Caki2 (cell line): ENCODE results near the gene ATP10B. TPM values are rescaled to one million over a fixed set of nuclear protein-coding genes. Genes with fewer than 3 reads are reported as not detected.

ENCODE experiments used
- DNase-seq: peaks from one replicate; pipeline ENCODE4 v3.0.0-alpha.2; 2015; ENCODE audit warnings: low read depth
- in situ Hi-C: cut with HindIII; loops from 2 replicates; pipeline ENCODE4 v1.10.0; 2016; ENCODE audit warnings: low sequenced_read_pairs, low pct_unique_long_range_greater_than_20kb, mixed read lengths
- total RNA-seq: library from RNA; depleted of rRNA; stranded (reverse); fragments of >200 nt; shearing (Covaris generic); gene quantifications from 2 replicates; pipeline ENCODE4 v1.2.3, GENCODE V29; 2014; ENCODE audit warnings: low replicate concordance

The ATP10B gene
- total RNA-seq, 1 experiment from 2014 or later: not detected

DNA sequence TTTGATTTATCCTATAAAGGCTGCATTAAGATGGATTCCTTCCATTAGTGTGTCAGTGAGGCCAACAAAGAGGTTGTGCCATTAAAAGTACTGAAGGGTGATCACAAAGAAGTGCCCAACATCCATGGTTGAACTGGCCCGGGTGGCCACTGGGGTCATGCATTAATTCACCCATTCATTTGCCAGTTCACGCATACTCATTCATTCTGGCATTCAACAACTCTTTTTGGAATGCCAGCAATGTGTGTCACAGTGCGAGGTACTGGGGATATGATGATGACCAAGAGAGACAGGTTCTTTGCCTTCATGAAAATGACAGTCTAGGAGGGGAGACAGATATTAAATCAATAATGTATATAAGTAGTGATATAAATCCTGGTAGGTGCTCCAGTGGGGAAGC is 337.1 kb downstream of the ATP10B start:
- in situ Hi-C loops: no loop called here
- DNase-seq: no peak

DNA sequence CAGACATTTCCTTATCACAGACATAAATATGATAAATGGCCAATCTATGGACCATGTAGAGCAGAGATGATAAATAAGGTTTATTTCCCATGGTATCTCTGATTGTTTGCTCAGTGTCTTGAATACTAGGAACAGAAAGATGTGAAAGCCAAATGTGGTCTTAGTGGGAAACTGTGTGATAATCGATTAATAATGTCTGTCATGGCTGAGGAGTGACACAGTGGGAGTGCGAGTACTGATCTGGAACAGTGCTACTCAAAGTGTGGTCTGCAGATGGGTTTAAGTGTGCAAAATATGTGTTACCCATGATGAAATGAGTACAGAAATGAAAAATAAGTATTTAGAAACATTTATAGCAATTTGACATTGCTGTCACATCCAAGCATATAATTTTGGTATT is 337.8 kb downstream of the ATP10B start:
- DNase-seq: no peak
- in situ Hi-C loops: no loop called here

DNA sequence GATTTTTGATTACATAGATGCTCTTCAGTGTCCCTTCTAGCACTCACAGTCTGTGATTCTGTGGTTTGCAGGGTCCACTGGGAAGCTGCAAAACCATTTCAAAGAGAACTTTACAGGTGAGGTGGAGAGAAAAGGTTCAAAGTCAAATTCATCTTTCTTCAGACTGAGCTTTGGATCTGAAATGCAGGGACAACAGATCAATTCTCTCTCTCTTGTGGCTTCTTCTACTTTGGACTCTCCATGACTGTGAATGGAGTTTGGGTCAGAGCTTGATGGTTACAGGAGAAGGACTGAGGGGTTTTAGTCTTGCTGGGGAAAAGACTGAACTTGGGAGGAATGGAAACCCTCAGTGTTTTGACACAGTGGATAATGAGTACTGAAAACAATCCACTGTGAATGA is 338.5 kb downstream of the ATP10B start:
- in situ Hi-C loops: no loop called here

More for the DNA sequence above, 338.5 kb downstream of the ATP10B start:
- no peak for DNase-seq
